OCI-LY7 (cell line): ENCODE results near the gene S100A7.

Experiments used
- EZH2phosphoT487 ChIP-seq: fragments of 200-600 bp; sonication (generic); IDR thresholded peaks from 2 replicates; pipeline ENCODE4 v1.6.1; 2018; ENCODE audit warnings: low read depth, borderline replicate concordance, mild to moderate bottlenecking, mixed run types, antibody characterized with exemption, low read length, moderate library complexity, mixed read lengths
- TF ChIP-seq, protein P1 (sequence below): fragments of 200-600 bp; sonication (generic); conservative IDR thresholded peaks from 2 replicates; pipeline ENCODE4 v1.5.1; 2014; ENCODE audit warnings: mild to moderate bottlenecking, antibody characterized with exemption, low read length, moderate library complexity, mixed read lengths

DNA sequence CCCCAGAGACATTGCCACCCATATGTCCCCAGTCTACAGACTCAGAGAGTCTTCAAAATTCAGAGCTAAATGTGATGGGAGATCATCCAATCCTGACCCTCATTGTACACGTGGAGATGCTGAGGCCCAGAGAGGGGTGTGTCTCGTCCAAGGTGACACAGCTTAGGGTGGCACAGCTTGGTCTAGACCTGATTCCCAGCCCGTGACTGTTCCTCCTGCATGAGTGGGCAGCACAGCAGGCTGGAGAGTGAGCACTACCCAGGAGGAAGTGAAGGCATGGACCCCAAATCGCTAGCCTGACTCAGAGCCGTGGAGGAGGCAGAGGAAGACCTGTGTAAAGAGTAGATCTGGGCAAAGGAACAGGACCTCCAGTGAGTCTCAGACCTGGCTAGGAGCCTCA is 16.4 kb downstream of the S100A7 start:
- TF ChIP-seq, protein P1, sequence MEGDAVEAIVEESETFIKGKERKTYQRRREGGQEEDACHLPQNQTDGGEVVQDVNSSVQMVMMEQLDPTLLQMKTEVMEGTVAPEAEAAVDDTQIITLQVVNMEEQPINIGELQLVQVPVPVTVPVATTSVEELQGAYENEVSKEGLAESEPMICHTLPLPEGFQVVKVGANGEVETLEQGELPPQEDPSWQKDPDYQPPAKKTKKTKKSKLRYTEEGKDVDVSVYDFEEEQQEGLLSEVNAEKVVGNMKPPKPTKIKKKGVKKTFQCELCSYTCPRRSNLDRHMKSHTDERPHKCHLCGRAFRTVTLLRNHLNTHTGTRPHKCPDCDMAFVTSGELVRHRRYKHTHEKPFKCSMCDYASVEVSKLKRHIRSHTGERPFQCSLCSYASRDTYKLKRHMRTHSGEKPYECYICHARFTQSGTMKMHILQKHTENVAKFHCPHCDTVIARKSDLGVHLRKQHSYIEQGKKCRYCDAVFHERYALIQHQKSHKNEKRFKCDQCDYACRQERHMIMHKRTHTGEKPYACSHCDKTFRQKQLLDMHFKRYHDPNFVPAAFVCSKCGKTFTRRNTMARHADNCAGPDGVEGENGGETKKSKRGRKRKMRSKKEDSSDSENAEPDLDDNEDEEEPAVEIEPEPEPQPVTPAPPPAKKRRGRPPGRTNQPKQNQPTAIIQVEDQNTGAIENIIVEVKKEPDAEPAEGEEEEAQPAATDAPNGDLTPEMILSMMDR, result no peak
- no peak for TF ChIP-seq EZH2phosphoT487
